ENCODE measurements around the gene NRK. TPM values are rescaled to one million over a fixed set of nuclear protein-coding genes. Genes with fewer than 3 reads are reported as not detected.
"Not testable (repeated sequence)": the region's sequence is repeated elsewhere in the genome, so short reads cannot be mapped to it uniquely, and the experiment has no call there.

NRK gene
- total RNA-seq, 1 donor from 2014 or later, result not detected

GRCh38 chrX:105969487-105969886 lies 147.1 kb downstream of the NRK start:
- Mint-ChIP-seq H3K27ac (no peak overlapping the region), H3K9me3 (no peaks in the 10 kb centered on the region), H3K4me3 (no peak overlapping the region), H3K36me3 (ENCODE audit: low read depth) (no peaks in the 10 kb centered on the region), H3K27me3 (ENCODE audit: insufficient read depth) (no peaks in the 10 kb centered on the region), H3K4me1 (ENCODE audit: low read depth) (no peaks in the 10 kb centered on the region)
- intact Hi-C loops (cut with micrococcal nuclease), result no loop called here
- DNase-seq (ENCODE audit: low spot score), result no peak

GRCh38 chrX:105972690-105973386 lies 150.5 kb downstream of the NRK start:
- Mint-ChIP-seq H3K4me1 (ENCODE audit: low read depth) (no peaks in the 10 kb centered on the region), H3K9me3 (no peaks in the 10 kb centered on the region), H3K27ac (no peak overlapping the region), H3K4me3 (no peak overlapping the region), H3K36me3 (ENCODE audit: low read depth) (no peaks in the 10 kb centered on the region), H3K27me3 (ENCODE audit: insufficient read depth) (no peaks in the 10 kb centered on the region)
- DNase-seq (ENCODE audit: low spot score), result no peak
- intact Hi-C loops (cut with micrococcal nuclease), result no loop called here

- no peaks in the 10 kb centered on the region for H3K36me3 Mint-ChIP-seq (ENCODE audit: low read depth)
- DNase-seq (ENCODE audit: low spot score), result no peak
- no peaks in the 10 kb centered on the region for H3K9me3 Mint-ChIP-seq
- H3K4me1 Mint-ChIP-seq (ENCODE audit: low read depth), result no peaks in the 10 kb centered on the region
- intact Hi-C loops (cut with micrococcal nuclease), result no loop called here
- no peak overlapping the region for H3K4me3 Mint-ChIP-seq
- H3K27me3 Mint-ChIP-seq (ENCODE audit: insufficient read depth), result no peaks in the 10 kb centered on the region
- no peak overlapping the region for H3K27ac Mint-ChIP-seq
These were observed 151.0 kb downstream of the NRK start for GRCh38 chrX:105973387-105973739.

GRCh38 chrX:105975382-105975781 lies 153.0 kb downstream of the NRK start:
- intact Hi-C loops (cut with micrococcal nuclease), result no loop called here
- Mint-ChIP-seq H3K27me3 (ENCODE audit: insufficient read depth) (no peaks in the 10 kb centered on the region), H3K36me3 (ENCODE audit: low read depth) (no peaks in the 10 kb centered on the region), H3K27ac (no peak overlapping the region), H3K9me3 (no peaks in the 10 kb centered on the region), H3K4me1 (ENCODE audit: low read depth) (no peaks in the 10 kb centered on the region), H3K4me3 (no peak overlapping the region)
- no peak for DNase-seq (ENCODE audit: low spot score)

- Mint-ChIP-seq H3K9me3 (no peaks in the 10 kb centered on the region), H3K27me3 (ENCODE audit: insufficient read depth) (no peaks in the 10 kb centered on the region), H3K27ac (no peak overlapping the region), H3K4me3 (no peak overlapping the region), H3K36me3 (ENCODE audit: low read depth) (no peaks in the 10 kb centered on the region), H3K4me1 (ENCODE audit: low read depth) (no peaks in the 10 kb centered on the region)
- no peak for DNase-seq (ENCODE audit: low spot score)
- intact Hi-C loops (cut with micrococcal nuclease), result no loop called here
These were observed 159.6 kb downstream of the NRK start for GRCh38 chrX:105981772-105982485.

- H3K4me1 Mint-ChIP-seq (ENCODE audit: low read depth); H3K4me3 Mint-ChIP-seq; H3K9me3 Mint-ChIP-seq; DNase-seq (ENCODE audit: low spot score); intact Hi-C loops (cut with micrococcal nuclease); H3K36me3 Mint-ChIP-seq (ENCODE audit: low read depth); H3K27ac Mint-ChIP-seq; H3K27me3 Mint-ChIP-seq (ENCODE audit: insufficient read depth): not testable (repeated sequence)
These were observed 166.1 kb downstream of the NRK start for GRCh38 chrX:105988487-105988886.

GRCh38 chrX:105999294-105999693 lies 177.0 kb downstream of the NRK start:
- intact Hi-C loops (cut with micrococcal nuclease), result no loop called here
- H3K4me1 Mint-ChIP-seq (ENCODE audit: low read depth), result no peaks in the 10 kb centered on the region
- H3K27ac Mint-ChIP-seq, result no peak overlapping the region
- no peak overlapping the region for H3K4me3 Mint-ChIP-seq
- no peak for DNase-seq (ENCODE audit: low spot score)
- no peaks in the 10 kb centered on the region for H3K9me3 Mint-ChIP-seq
- H3K36me3 Mint-ChIP-seq (ENCODE audit: low read depth), result no peaks in the 10 kb centered on the region
- no peaks in the 10 kb centered on the region for H3K27me3 Mint-ChIP-seq (ENCODE audit: insufficient read depth)

- Mint-ChIP-seq H3K27me3 (ENCODE audit: insufficient read depth) (no peaks in the 10 kb centered on the region), H3K4me3 (no peak overlapping the region), H3K27ac (no peak overlapping the region), H3K9me3 (no peaks in the 10 kb centered on the region), H3K36me3 (ENCODE audit: low read depth) (no peaks in the 10 kb centered on the region), H3K4me1 (ENCODE audit: low read depth) (no peaks in the 10 kb centered on the region)
- intact Hi-C loops (cut with micrococcal nuclease), result no loop called here
- DNase-seq (ENCODE audit: low spot score), result no peak
These were observed 177.9 kb downstream of the NRK start for GRCh38 chrX:106000203-106000602.

- not testable (repeated sequence) for H3K27ac Mint-ChIP-seq
These were observed 178.3 kb downstream of the NRK start for GRCh38 chrX:106000609-106001008.

GRCh38 chrX:106005684-106006083 lies 183.3 kb downstream of the NRK start:
- H3K27me3 Mint-ChIP-seq (ENCODE audit: insufficient read depth), result no peaks in the 10 kb centered on the region
- H3K4me3 Mint-ChIP-seq, result no peak overlapping the region
- no peak for DNase-seq (ENCODE audit: low spot score)
- no peak overlapping the region for H3K27ac Mint-ChIP-seq
- no peaks in the 10 kb centered on the region for H3K4me1 Mint-ChIP-seq (ENCODE audit: low read depth)
- no peaks in the 10 kb centered on the region for H3K36me3 Mint-ChIP-seq (ENCODE audit: low read depth)
- H3K9me3 Mint-ChIP-seq, result no peaks in the 10 kb centered on the region
- intact Hi-C loops (cut with micrococcal nuclease), result no loop called here

More at GRCh38 chrX:106000609-106001008, 178.3 kb downstream of the NRK start:
- H3K9me3 Mint-ChIP-seq; H3K4me3 Mint-ChIP-seq; DNase-seq (ENCODE audit: low spot score); H3K36me3 Mint-ChIP-seq (ENCODE audit: low read depth); H3K27me3 Mint-ChIP-seq (ENCODE audit: insufficient read depth); intact Hi-C loops (cut with micrococcal nuclease); H3K4me1 Mint-ChIP-seq (ENCODE audit: low read depth): not testable (repeated sequence)

- Mint-ChIP-seq H3K9me3 (no peaks in the 10 kb centered on the region), H3K4me3 (no peak overlapping the region), H3K27me3 (ENCODE audit: insufficient read depth) (no peaks in the 10 kb centered on the region), H3K36me3 (ENCODE audit: low read depth) (no peaks in the 10 kb centered on the region), H3K4me1 (ENCODE audit: low read depth) (no peaks in the 10 kb centered on the region), H3K27ac (no peak overlapping the region)
- intact Hi-C loops (cut with micrococcal nuclease), result no loop called here
- no peak for DNase-seq (ENCODE audit: low spot score)
These were observed 185.5 kb downstream of the NRK start for GRCh38 chrX:106007815-106008214.
